Fibroblast of lung (primary cell): ENCODE data around the gene ANO2. TPM values are rescaled to one million over a fixed set of nuclear protein-coding genes. Genes with fewer than 3 reads are reported as not detected.

ENCODE experiments used
- DNase-seq, 2 donors: peaks; one replicate each; pipeline versions ENCODE4 v3.0.0 to v3.0.0-alpha.2; 2010; ENCODE audit warnings: low read depth in 2 of 2
- H2AFZ ChIP-seq: 2 replicates; pipeline ENCODE4 v1.5.1; 2012; ENCODE audit warnings: low read length, control low read depth, inconsistent platforms
- H3K27ac ChIP-seq: 2 replicates; pipeline ENCODE4 v1.5.1; 2011; ENCODE audit warnings: low read length, control low read depth; ENCODE audit not compliant: insufficient read depth
- H3K27me3 ChIP-seq: 2 replicates; pipeline ENCODE4 v1.5.1; 2011; ENCODE audit warnings: mild to moderate bottlenecking, low read length; ENCODE audit not compliant: control insufficient read depth, insufficient read depth
- H3K36me3 ChIP-seq: 2 replicates; pipeline ENCODE4 v1.5.1; 2011; ENCODE audit warnings: low read length; ENCODE audit not compliant: control insufficient read depth, insufficient read depth
- H3K4me1 ChIP-seq: 2 replicates; pipeline ENCODE4 v1.5.1; 2011; ENCODE audit warnings: low read length; ENCODE audit not compliant: control insufficient read depth, insufficient read depth; ENCODE audit errors: extremely low read depth
- H3K4me2 ChIP-seq: 2 replicates; pipeline ENCODE4 v1.5.1; 2011; ENCODE audit warnings: low read length, control low read depth; ENCODE audit not compliant: insufficient read depth; ENCODE audit errors: extremely low read depth
- H3K4me3 ChIP-seq, 4 experiments: fragments of 200-600 bp in 1 of 4; sonication (generic) in 1 of 4; replicated peaks in 1 of 4; 2 replicates each; pipeline ENCODE4 v1.5.1; 2011 to 2016; ENCODE audit warnings: low read length in 4 of 4, low read depth in 3 of 4, mild to moderate bottlenecking in 3 of 4, control low read depth in 2 of 4, inconsistent platforms in 1 of 4, mixed read lengths in 1 of 4; ENCODE audit not compliant: insufficient read depth in 1 of 4; ENCODE audit errors: control extremely low read depth in 1 of 4
- H3K79me2 ChIP-seq: 2 replicates; pipeline ENCODE4 v1.5.1; 2012; ENCODE audit warnings: mild to moderate bottlenecking, low read length, inconsistent platforms; ENCODE audit not compliant: control insufficient read depth, insufficient read depth
- H3K9ac ChIP-seq: 2 replicates; pipeline ENCODE4 v1.5.1; 2011; ENCODE audit warnings: mild to moderate bottlenecking, low read length, control low read depth; ENCODE audit not compliant: insufficient read depth
- H3K9me3 ChIP-seq: 2 replicates; pipeline ENCODE4 v1.5.1; 2012; ENCODE audit warnings: low read depth, low read length; ENCODE audit not compliant: control insufficient read depth, insufficient read depth
- H4K20me1 ChIP-seq: 2 replicates; pipeline ENCODE4 v1.5.1; 2011; ENCODE audit warnings: low read length; ENCODE audit not compliant: control insufficient read depth, insufficient read depth; ENCODE audit errors: extremely low read depth
- CTCF ChIP-seq, 2 donors: IDR thresholded peaks in 1 of 2; conservative IDR thresholded peaks in 1 of 2; 1 replicate in 1 of 2; 2 replicates in 1 of 2; pipeline ENCODE4 v1.5.1; 2011 to 2012; ENCODE audit warnings: low read length in 2 of 2, control low read depth in 1 of 2, inconsistent platforms in 1 of 2, low read depth in 1 of 2, mild to moderate bottlenecking in 1 of 2
- EZH2 ChIP-seq: IDR thresholded peaks from 2 replicates; pipeline ENCODE4 v1.5.1; 2012; ENCODE audit warnings: low read length, control low read depth, mild to moderate bottlenecking; ENCODE audit errors: missing control alignments
- polyA plus RNA-seq, 2 donors: library from polyadenylated mRNA; depleted of rRNA in 1 of 2; stranded (reverse) in 1 of 2; unstranded in 1 of 2; fragments of >200 nt; gene quantifications; 2 replicates each; pipeline ENCODE4 v1.2.1, GENCODE V29; 2011 to 2012; ENCODE audit warnings: missing spikeins in 1 of 2
- total RNA-seq: library from RNA; depleted of rRNA; stranded (reverse); fragments of >200 nt; gene quantifications from 2 replicates; pipeline ENCODE4 v1.2.1, GENCODE V29; 2014

Gene ANO2
- total and polyA plus RNA-seq, 2 donors (not counting 1 experiment from before 2014, with no cell fraction given) = 0.15 to 0.17 TPM

GRCh38 chr12:5710260-5710878 lies 234.7 kb downstream of the ANO2 start:
- Histone ChIP-seq H4K20me1 (no peaks in the 10 kb centered on the region), H3K27me3 (no peaks in the 10 kb centered on the region), H3K27ac (no peak overlapping the region), H3K4me3 (no peak overlapping the region), H2AFZ (no peak overlapping the region), H3K36me3 (no peaks in the 10 kb centered on the region), H3K79me2 (no peaks in the 10 kb centered on the region), H3K4me2 (no peak overlapping the region), H3K9me3 (no peaks in the 10 kb centered on the region), H3K9ac (no peak overlapping the region), H3K4me1 (no peaks in the 10 kb centered on the region)
- peak in 1 of 2 donors; percentile 5 for DNase-seq
- TF ChIP-seq EZH2 (no peak), CTCF (conservative IDR thresholded peaks at IDR 0.05 in 1 of 2, IDR thresholded peaks at IDR 0.05 in 1 of 2; ENCODE audit: low read depth in 1 of 2, low read length in 2 of 2) (no peak)

- no peaks in the 10 kb centered on the region for H3K4me1 ChIP-seq
- H3K9me3 ChIP-seq = no peaks in the 10 kb centered on the region
- H3K79me2 ChIP-seq = no peaks in the 10 kb centered on the region
- H3K27ac ChIP-seq = no peak overlapping the region
- no peaks in the 10 kb centered on the region for H3K27me3 ChIP-seq
- no peaks in the 10 kb centered on the region for H4K20me1 ChIP-seq
- no peak for DNase-seq
- H3K36me3 ChIP-seq = no peaks in the 10 kb centered on the region
- no peak overlapping the region for H3K9ac ChIP-seq
- no peak overlapping the region for H2AFZ ChIP-seq
- TF ChIP-seq CTCF (conservative IDR thresholded peaks at IDR 0.05 in 1 of 2, IDR thresholded peaks at IDR 0.05 in 1 of 2; ENCODE audit: low read depth in 1 of 2, low read length in 2 of 2) (no peak), EZH2 (no peak)
- H3K4me3 ChIP-seq = no peak overlapping the region
- no peak overlapping the region for H3K4me2 ChIP-seq
These were observed 236.7 kb downstream of the ANO2 start for GRCh38 chr12:5708371-5708770.

GRCh38 chr12:5706247-5706646 lies 238.8 kb downstream of the ANO2 start:
- Histone ChIP-seq H3K4me2 (no peak overlapping the region), H2AFZ (no peak overlapping the region), H3K4me3 (no peak overlapping the region), H3K4me1 (no peaks in the 10 kb centered on the region), H3K27ac (no peak overlapping the region), H3K79me2 (no peaks in the 10 kb centered on the region), H3K9ac (no peak overlapping the region), H4K20me1 (no peaks in the 10 kb centered on the region), H3K36me3 (no peaks in the 10 kb centered on the region), H3K27me3 (no peaks in the 10 kb centered on the region), H3K9me3 (no peaks in the 10 kb centered on the region)
- no peak for DNase-seq
- TF ChIP-seq EZH2 (no peak), CTCF (conservative IDR thresholded peaks at IDR 0.05 in 1 of 2, IDR thresholded peaks at IDR 0.05 in 1 of 2; ENCODE audit: low read depth in 1 of 2, low read length in 2 of 2) (no peak)
